ENCODE measurements around the gene TEC.
"Not testable (repeated sequence)": the region's sequence is repeated elsewhere in the genome, so short reads cannot be mapped to it uniquely, and the experiment has no call there.

The TEC gene

DNA sequence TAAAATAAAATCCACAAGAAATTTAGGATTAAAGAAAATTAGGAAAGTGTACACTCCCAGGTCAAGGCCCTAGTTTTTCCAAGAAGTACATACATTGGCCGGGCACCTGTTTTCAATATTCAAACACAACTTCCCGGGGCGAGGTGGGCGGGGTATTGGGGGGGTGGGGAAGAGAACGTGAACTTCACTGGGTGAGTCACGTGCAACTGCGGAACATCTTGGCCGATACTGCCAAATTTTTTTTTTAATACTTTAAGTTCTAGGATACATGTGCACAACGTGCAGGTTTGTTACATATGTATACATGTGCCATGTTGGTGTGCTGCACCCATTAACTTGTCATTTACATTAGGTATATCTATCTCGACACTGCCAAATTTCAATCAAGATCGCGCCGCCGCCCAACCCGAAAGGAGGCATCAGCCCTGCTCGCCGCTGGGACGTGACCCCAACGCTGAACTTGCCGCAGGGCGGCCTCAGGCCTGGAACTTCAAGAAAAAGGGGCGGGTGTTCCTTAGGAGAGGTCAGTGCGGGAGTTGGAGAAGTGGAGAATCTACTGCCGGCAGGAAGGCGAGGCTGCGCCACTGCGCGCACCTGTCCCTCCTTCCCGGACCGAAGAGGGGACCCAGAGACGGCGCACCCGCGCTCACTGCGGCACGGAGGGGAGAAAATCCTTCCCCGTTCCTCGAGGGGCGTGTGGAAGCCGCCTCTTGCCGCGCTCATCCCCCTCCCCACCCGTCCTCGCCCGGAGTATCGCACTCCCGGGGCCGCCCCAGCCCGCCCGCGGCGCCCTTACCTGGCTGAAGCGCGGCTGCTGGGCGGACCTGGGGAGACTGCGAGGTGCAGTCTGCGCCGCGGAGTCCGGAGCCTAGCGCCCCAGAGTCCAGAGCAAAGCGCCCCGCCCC, at the start of gene TEC:
Gene TEC, minus strand, starts transcription at position 883 of the 905 bp plus-strand sequence. CDS start 41,224 bp downstream, outside the sequence.
- TF ChIP-seq ZFX (IDR thresholded peaks at IDR 0.05; ENCODE audit: borderline replicate concordance): no peak
- TF ChIP-seq, protein P1, sequence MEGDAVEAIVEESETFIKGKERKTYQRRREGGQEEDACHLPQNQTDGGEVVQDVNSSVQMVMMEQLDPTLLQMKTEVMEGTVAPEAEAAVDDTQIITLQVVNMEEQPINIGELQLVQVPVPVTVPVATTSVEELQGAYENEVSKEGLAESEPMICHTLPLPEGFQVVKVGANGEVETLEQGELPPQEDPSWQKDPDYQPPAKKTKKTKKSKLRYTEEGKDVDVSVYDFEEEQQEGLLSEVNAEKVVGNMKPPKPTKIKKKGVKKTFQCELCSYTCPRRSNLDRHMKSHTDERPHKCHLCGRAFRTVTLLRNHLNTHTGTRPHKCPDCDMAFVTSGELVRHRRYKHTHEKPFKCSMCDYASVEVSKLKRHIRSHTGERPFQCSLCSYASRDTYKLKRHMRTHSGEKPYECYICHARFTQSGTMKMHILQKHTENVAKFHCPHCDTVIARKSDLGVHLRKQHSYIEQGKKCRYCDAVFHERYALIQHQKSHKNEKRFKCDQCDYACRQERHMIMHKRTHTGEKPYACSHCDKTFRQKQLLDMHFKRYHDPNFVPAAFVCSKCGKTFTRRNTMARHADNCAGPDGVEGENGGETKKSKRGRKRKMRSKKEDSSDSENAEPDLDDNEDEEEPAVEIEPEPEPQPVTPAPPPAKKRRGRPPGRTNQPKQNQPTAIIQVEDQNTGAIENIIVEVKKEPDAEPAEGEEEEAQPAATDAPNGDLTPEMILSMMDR (IDR thresholded peaks at IDR 0.05): no peak
- H3K27ac ChIP-seq: peak within 1 kb of the TSS; percentile 55

DNA sequence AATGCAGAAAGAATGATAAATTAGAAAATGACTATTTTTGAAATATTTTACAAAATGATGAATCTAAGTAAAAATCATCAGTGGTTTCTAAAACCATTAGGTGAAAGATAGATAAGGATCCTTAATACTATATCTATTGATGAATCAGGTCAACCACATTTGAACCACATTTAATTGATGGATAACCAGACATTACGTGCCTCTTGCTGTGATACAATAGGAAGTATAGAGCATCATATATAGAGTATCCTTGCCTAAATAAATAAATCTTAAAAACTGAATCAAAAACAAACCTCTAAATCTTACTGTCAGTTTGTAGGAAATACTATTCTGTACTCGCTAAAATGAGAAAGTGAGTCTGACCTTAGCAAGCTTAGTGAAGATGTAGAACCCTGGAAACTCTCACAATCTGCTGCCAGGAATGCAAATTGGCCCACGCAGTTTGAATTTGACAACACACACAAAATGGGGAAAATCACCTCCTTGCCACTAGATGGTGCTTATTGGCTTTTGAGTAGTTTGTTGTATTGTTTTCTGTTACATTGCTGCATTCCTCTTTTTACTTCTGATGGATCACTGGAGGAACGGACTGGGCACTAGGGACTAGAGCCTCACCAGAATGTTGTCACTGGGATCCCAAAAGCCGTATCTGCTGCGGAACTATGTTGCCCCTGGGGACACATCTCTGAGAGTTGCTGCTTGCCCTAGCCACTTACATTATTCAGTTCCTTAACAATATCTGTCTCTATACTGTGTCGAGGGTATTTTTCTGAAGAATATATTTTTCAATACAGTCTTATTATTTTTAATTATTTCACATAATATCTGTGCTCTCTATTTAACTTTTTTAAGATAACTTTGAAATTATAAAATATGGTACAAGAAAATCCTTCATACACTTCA, 46.3 kb upstream of the TEC start:
- no peak overlapping the region for H3K27ac ChIP-seq
- TF ChIP-seq ZFX (IDR thresholded peaks at IDR 0.05; ENCODE audit: borderline replicate concordance): no peak
- TF ChIP-seq, protein P1 (IDR thresholded peaks at IDR 0.05): peak; percentile 82

DNA sequence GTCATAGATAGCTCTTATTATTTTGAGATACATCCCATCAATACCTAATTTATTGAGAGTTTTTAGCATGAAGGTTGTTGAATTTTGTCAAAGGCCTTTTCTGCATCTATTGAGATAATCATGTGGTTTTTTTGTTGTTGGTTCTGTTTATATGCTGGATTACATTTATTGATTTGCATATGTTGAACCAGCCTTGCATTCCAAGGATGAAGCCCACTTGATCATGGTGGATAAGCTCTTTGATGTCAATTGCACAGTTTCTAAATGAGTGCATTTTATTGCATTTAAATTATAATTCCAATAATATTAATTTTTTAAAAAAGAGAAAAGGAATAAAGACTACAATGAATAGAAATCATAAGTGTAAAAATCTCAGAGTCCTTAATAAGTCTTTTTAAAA, 45.1 kb upstream of the TEC start:
- not testable (repeated sequence) for H3K27ac ChIP-seq

DNA sequence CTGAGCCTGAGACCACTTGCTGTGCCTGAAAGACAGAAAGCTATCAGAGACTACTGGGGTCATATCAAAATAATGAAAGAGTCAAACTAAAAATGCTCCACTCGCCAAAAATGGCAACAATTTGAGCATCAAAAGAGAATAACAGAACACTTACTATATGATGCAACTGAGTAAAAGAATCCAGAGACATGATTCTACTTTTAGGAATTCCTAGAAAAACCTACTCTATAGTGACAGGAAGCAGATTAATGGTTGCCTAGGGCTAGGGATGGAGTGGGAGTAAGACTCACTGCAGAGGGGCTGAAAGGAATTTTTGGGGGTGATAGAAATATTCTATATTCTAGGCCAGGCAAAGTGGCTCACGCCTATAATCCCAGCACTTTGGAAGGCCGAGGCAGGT, 42.3 kb upstream of the TEC start:
- no peak for TF ChIP-seq ZFX (IDR thresholded peaks at IDR 0.05; ENCODE audit: borderline replicate concordance)
- TF ChIP-seq, protein P1 (IDR thresholded peaks at IDR 0.05): no peak
- no peak overlapping the region for H3K27ac ChIP-seq

DNA sequence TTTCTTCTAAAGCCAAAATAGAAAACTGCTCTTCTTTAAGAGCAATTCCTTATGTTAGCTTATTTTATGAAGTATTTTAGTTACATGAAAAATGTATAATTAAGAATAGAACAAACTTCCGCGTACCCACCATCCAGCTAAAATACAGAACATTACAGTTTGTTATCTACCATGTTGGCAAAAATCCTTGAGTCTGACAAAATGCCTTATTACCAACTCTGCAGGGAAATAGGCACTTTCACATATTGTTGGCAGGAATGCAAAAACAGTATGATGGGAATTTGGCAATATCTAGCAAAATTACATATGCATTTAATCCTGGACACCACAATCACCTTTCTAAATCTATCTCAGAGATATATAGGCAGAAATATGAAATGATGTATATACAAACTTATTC, 39.3 kb upstream of the TEC start:
- TF ChIP-seq ZFX (IDR thresholded peaks at IDR 0.05; ENCODE audit: borderline replicate concordance): no peak
- TF ChIP-seq, protein P1 (IDR thresholded peaks at IDR 0.05): no peak
- H3K27ac ChIP-seq: no peak overlapping the region

DNA sequence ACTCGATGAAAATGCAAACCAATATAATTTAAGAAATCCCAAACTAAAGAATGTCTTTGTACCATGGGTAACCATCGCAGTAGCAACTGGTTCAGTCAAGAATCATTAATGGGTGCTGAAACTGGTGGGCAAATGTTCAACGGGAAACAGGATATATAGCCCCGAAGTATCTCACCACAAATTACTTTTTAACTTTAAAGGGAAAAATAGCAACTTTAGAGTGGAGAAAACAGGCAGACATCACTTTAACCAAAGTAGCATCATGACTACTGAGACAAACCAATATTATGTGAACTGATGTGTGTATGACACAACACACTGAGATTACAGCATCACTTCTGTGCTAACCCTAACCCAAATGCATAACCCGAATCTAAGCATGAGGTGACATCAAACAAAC, 37.9 kb upstream of the TEC start:
- H3K27ac ChIP-seq: no peak overlapping the region
- no peak for TF ChIP-seq ZFX (IDR thresholded peaks at IDR 0.05; ENCODE audit: borderline replicate concordance)
- TF ChIP-seq, protein P1 (IDR thresholded peaks at IDR 0.05): no peak

DNA sequence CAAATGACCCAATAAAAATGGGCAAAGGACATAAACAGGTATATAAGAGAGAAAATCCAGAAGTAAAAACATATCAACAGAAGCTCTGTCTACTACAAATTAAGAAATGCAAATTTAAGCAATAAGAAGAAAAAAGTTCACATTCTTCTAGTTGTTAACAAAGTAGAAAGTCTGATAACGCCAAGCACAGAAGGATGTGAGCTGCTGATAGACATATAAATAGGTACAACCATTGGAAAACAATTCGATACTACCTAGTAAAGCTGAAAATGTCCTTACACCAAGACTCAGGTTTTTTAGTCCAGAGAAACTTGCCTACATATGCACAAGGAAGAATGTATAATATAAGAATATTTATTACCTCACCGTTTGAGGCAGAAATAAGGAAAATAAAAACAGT, 35.9 kb upstream of the TEC start:
- H3K27ac ChIP-seq: no peak overlapping the region
- TF ChIP-seq ZFX (IDR thresholded peaks at IDR 0.05; ENCODE audit: borderline replicate concordance): no peak
- TF ChIP-seq, protein P1 (IDR thresholded peaks at IDR 0.05): no peak

All from 22Rv1 (cell line).